ENCODE results near the gene GPATCH8. TPM values are rescaled to one million over a fixed set of nuclear protein-coding genes. Genes with fewer than 3 reads are reported as not detected.

GPATCH8 gene
- total RNA-seq, 1 experiment from 2014 or later, result 22.7 TPM

GRCh38 chr17:44387804-44388203, 115.4 kb downstream of the GPATCH8 start:
- no peak overlapping the region for H3K9ac ChIP-seq (ENCODE audit: low read length)
- no peaks in the 10 kb centered on the region for H4K20me1 ChIP-seq (ENCODE audit: low read length)
- ATAC-seq (no peak), DNase-seq (no peak)
- peaks cover 10% of the 10 kb centered on the region for H3K4me1 ChIP-seq (ENCODE audit: insufficient read depth, low read length)
- no peak overlapping the region for H3K4me2 ChIP-seq (ENCODE audit: low read length)
- no peaks in the 10 kb centered on the region for H3K9me3 ChIP-seq (ENCODE audit: low read length)
- H3K9me2 ChIP-seq (replicated peaks; ENCODE audit: low read length), result no peaks in the 10 kb centered on the region
- no peak overlapping the region for H3K27ac ChIP-seq (ENCODE audit: low read length)
- ChIA-PET POLR2A (ENCODE audit: unreplicated experiment) (no interaction called here), CTCF (no interaction called here)
- no peaks in the 10 kb centered on the region for H3K36me3 ChIP-seq (ENCODE audit: low read depth, low read length)
- H3F3A ChIP-seq (ENCODE audit: low read length, unreplicated experiment), result no peaks in the 10 kb centered on the region
- TF ChIP-seq CTCF (conservative IDR thresholded peaks at IDR 0.05; ENCODE audit: low read depth, low read length) (no peak), EZH2 (IDR thresholded peaks at IDR 0.05; ENCODE audit: low read length, unreplicated experiment) (no peak)
- H3K27me3 ChIP-seq (ENCODE audit: low read length), result no peaks in the 10 kb centered on the region
- no peak overlapping the region for H3K4me3 ChIP-seq (ENCODE audit: low read length)
- no TSS peak for BruUV-seq (replicated peaks)
- intact Hi-C loops (cut with micrococcal nuclease), result no loop called here
- H3K79me2 ChIP-seq (ENCODE audit: low read length), result no peaks in the 10 kb centered on the region
- no peak overlapping the region for H2AFZ ChIP-seq (ENCODE audit: low read length)

- no peak for DNase-seq
- peak overlapping the region; percentile 100; the same call in 1 of the 2 replicates for H2AFZ ChIP-seq (ENCODE audit: low read length)
- H3F3A ChIP-seq (ENCODE audit: low read length, unreplicated experiment), result no peaks in the 10 kb centered on the region
- BruUV-seq (replicated peaks), result no TSS peak
- POLR2A ChIA-PET (ENCODE audit: unreplicated experiment), result no interaction called here
- intact Hi-C loops (cut with micrococcal nuclease), result no loop called here
- no peak for TF ChIP-seq EZH2phosphoT487 (IDR thresholded peaks at IDR 0.05; ENCODE audit: borderline replicate concordance, low read length)
- TF ChIP-seq CTCF (conservative IDR thresholded peaks at IDR 0.05; ENCODE audit: low read depth, low read length), result no peak
- no peak for TF ChIP-seq EZH2 (IDR thresholded peaks at IDR 0.05; ENCODE audit: low read length, unreplicated experiment)
- H3K4me2 ChIP-seq (ENCODE audit: low read length), result peak overlapping the region; percentile 100
- no peaks in the 10 kb centered on the region for H4K20me1 ChIP-seq (ENCODE audit: low read length)
- H3K9ac ChIP-seq (ENCODE audit: low read length), result no peak overlapping the region
- H3K27me3 ChIP-seq (ENCODE audit: low read length), result no peaks in the 10 kb centered on the region
- CTCF ChIA-PET, result interaction anchor here (1.5 kb wide), 1 partner anchor 137 kb away, joined by 5 read pairs; no protein-coding TSS in a partner anchor
- no peak overlapping the region for H3K27ac ChIP-seq (ENCODE audit: low read length)
- no peak for ATAC-seq
- no peaks in the 10 kb centered on the region for H3K36me3 ChIP-seq (ENCODE audit: low read depth, low read length)
- H3K9me3 ChIP-seq (ENCODE audit: low read length), result no peaks in the 10 kb centered on the region
- peak overlapping the region; percentile 82 for H3K4me3 ChIP-seq (ENCODE audit: low read length)
- H3K4me1 ChIP-seq (ENCODE audit: insufficient read depth, low read length), result peaks cover 10% of the 10 kb centered on the region
- no peaks in the 10 kb centered on the region for H3K9me2 ChIP-seq (replicated peaks; ENCODE audit: low read length)
- H3K79me2 ChIP-seq (ENCODE audit: low read length), result no peaks in the 10 kb centered on the region
Observed at GRCh38 chr17:44386182-44386525, 117.1 kb downstream of the GPATCH8 start.

- intact Hi-C loops (cut with micrococcal nuclease), result no loop called here
Observed at GRCh38 chr17:44385287-44386181, 117.7 kb downstream of the GPATCH8 start.

More at GRCh38 chr17:44385287-44386181, 117.7 kb downstream of the GPATCH8 start:
- Histone ChIP-seq H3K4me3 (ENCODE audit: low read length) (peak overlapping the region; percentile 82), H3K27ac (ENCODE audit: low read length) (no peak overlapping the region), H2AFZ (ENCODE audit: low read length) (peak overlapping the region; percentile 100), H3K36me3 (ENCODE audit: low read depth, low read length) (no peaks in the 10 kb centered on the region), H3K27me3 (ENCODE audit: low read length) (no peaks in the 10 kb centered on the region), H4K20me1 (ENCODE audit: low read length) (no peaks in the 10 kb centered on the region), H3K9me2 (replicated peaks; ENCODE audit: low read length) (no peaks in the 10 kb centered on the region), H3K9ac (ENCODE audit: low read length) (peak overlapping the region; percentile 78), H3F3A (ENCODE audit: low read length, unreplicated experiment) (no peaks in the 10 kb centered on the region), H3K4me2 (ENCODE audit: low read length) (peak overlapping the region; percentile 100), H3K79me2 (ENCODE audit: low read length) (no peaks in the 10 kb centered on the region), H3K9me3 (ENCODE audit: low read length) (no peaks in the 10 kb centered on the region), H3K4me1 (ENCODE audit: insufficient read depth, low read length) (peaks cover 10% of the 10 kb centered on the region)
- DNase-seq (peak; percentile 87), ATAC-seq (peak; percentile 87)
- BruUV-seq (replicated peaks), result TSS peak; percentile 84
- CTCF ChIA-PET, result interaction anchor here (0.6 to 1.5 kb wide), 3 partner anchors 9 to 137 kb away, joined by 3 to 6 read pairs (median 5); partner anchors contain the start of gene FAM171A2
- no peak for TF ChIP-seq EZH2 (IDR thresholded peaks at IDR 0.05; ENCODE audit: low read length, unreplicated experiment)
- TF ChIP-seq CTCF (conservative IDR thresholded peaks at IDR 0.05; ENCODE audit: low read depth, low read length), result peak; percentile 47
- TF ChIP-seq EZH2phosphoT487 (IDR thresholded peaks at IDR 0.05; ENCODE audit: borderline replicate concordance, low read length), result no peak
- POLR2A ChIA-PET (ENCODE audit: unreplicated experiment), result interaction anchor here (0.7 kb wide), 2 partner anchors 34 to 133 kb away, joined by 3 to 4 read pairs; no protein-coding TSS in a partner anchor

All from PC-3 (cell line).